Muscle of leg (tissue), 11 donors: ENCODE measurements around the gene CCDC33. TPM values are rescaled to one million over a fixed set of nuclear protein-coding genes. Genes with fewer than 3 reads are reported as not detected.
"Not testable (repeated sequence)": the region's sequence is repeated elsewhere in the genome, so short reads cannot be mapped to it uniquely, and the experiment has no call there.

Experiments
- DNase-seq: peaks from one replicate; pipeline ENCODE4 v3.0.0; 2013
- H3K27ac ChIP-seq: one replicate; pipeline ENCODE4 v1.5.1; 2013; ENCODE audit warnings: mild to moderate bottlenecking, low read length, control low read depth
- H3K27me3 ChIP-seq: one replicate; pipeline ENCODE4 v1.6.1; 2013; ENCODE audit warnings: low read length; ENCODE audit not compliant: control insufficient read depth, insufficient read depth
- H3K36me3 ChIP-seq: one replicate; pipeline ENCODE4 v1.6.1; 2013; ENCODE audit warnings: low read length; ENCODE audit not compliant: control insufficient read depth, insufficient read depth
- H3K4me1 ChIP-seq: one replicate; pipeline ENCODE4 v1.6.1; 2013; ENCODE audit warnings: low read length; ENCODE audit not compliant: control insufficient read depth, insufficient read depth
- H3K4me3 ChIP-seq: one replicate; pipeline ENCODE4 v1.5.1; 2013; ENCODE audit warnings: low read length, control low read depth
- H3K9me3 ChIP-seq: replicated peaks from 2 replicates; pipeline ENCODE4 v1.6.1; 2013; ENCODE audit warnings: low read depth, low read length; ENCODE audit not compliant: control insufficient read depth
- WGBS: methylation state at CpG from one replicate; pipeline ENCODE4 v1.1.5; 2013; ENCODE audit warnings: missing lambda C conversion rate; ENCODE audit not compliant: insufficient coverage; 5-methylcytosine and 5-hydroxymethylcytosine counted together
- polyA plus RNA-seq, 8 donors: library from polyadenylated mRNA; unstranded; fragments of 120-200 nt; gene quantifications; one replicate each; pipeline versions ENCODE4 v1.2.1 to v1.2.3, GENCODE V29; 2013; ENCODE audit warnings: inconsistent platforms in 1 of 8, low replicate concordance in 1 of 8; ENCODE audit not compliant: insufficient read length in 8 of 8, insufficient read depth in 1 of 8
- total RNA-seq: library from RNA; stranded (reverse); fragments of 120-200 nt; gene quantifications from one replicate; pipeline ENCODE4 v1.2.4, GENCODE V29; 2013

CCDC33 gene
- total and polyA plus RNA-seq, 9 donors = 0.04 to 0.36 (median 0.22) TPM; not detected in 3

- H3K4me3 ChIP-seq, H3K36me3 ChIP-seq, H3K4me1 ChIP-seq, H3K9me3 ChIP-seq, H3K27ac ChIP-seq, DNase-seq, H3K27me3 ChIP-seq: not testable (repeated sequence)
- 65% methylated on average over 2 of the region's 2 CpGs for WGBS
Measured at GRCh38 chr15:74353992-74354391, 117.9 kb downstream of the CCDC33 start.

- not testable (repeated sequence) for H3K27ac ChIP-seq, H3K9me3 ChIP-seq, H3K4me1 ChIP-seq, H3K4me3 ChIP-seq, H3K27me3 ChIP-seq, DNase-seq, H3K36me3 ChIP-seq
- 65% methylated on average over 3 of the region's 6 CpGs for WGBS
Measured at GRCh38 chr15:74356050-74356449, 119.9 kb downstream of the CCDC33 start.

- H3K4me3 ChIP-seq, H3K9me3 ChIP-seq, H3K27ac ChIP-seq, DNase-seq, H3K36me3 ChIP-seq, H3K4me1 ChIP-seq, H3K27me3 ChIP-seq: not testable (repeated sequence)
- 82% methylated on average over 7 of the region's 7 CpGs for WGBS
Measured at GRCh38 chr15:74357514-74357913, 121.4 kb downstream of the CCDC33 start.

- WGBS = 42% methylated on average over 6 of the region's 6 CpGs
- not testable (repeated sequence) for H3K9me3 ChIP-seq, H3K36me3 ChIP-seq, DNase-seq, H3K27me3 ChIP-seq, H3K27ac ChIP-seq, H3K4me1 ChIP-seq, H3K4me3 ChIP-seq
Measured at GRCh38 chr15:74359376-74359775, 123.2 kb downstream of the CCDC33 start.

GRCh38 chr15:74360855-74361254, 124.7 kb downstream of the CCDC33 start:
- WGBS = no CpG with 5 or more reads among the region's 1 CpG
- not testable (repeated sequence) for H3K9me3 ChIP-seq, H3K4me3 ChIP-seq, H3K27ac ChIP-seq, DNase-seq, H3K4me1 ChIP-seq, H3K36me3 ChIP-seq
- H3K27me3 ChIP-seq = peaks cover 22% of the 10 kb centered on the region

- Histone ChIP-seq H3K4me3 (no peak overlapping the region), H3K9me3 (no peaks in the 10 kb centered on the region), H3K36me3 (no peaks in the 10 kb centered on the region), H3K4me1 (peaks cover 3% of the 10 kb centered on the region), H3K27me3 (peaks cover 34% of the 10 kb centered on the region), H3K27ac (no peak overlapping the region)
- no peak for DNase-seq
- no CpG with 5 or more reads among the region's 1 CpG for WGBS
Measured at GRCh38 chr15:74362482-74362881, 126.4 kb downstream of the CCDC33 start.

GRCh38 chr15:74364936-74365597, 128.9 kb downstream of the CCDC33 start:
- Histone ChIP-seq H3K36me3 (no peaks in the 10 kb centered on the region), H3K4me1 (peaks cover 3% of the 10 kb centered on the region), H3K4me3 (peak overlapping the region; percentile 54), H3K9me3 (no peaks in the 10 kb centered on the region), H3K27ac (peak overlapping the region; percentile 60), H3K27me3 (peaks cover 45% of the 10 kb centered on the region)
- DNase-seq = no peak
- 69% methylated on average over 5 of the region's 12 CpGs for whole genome bisulfite sequencing

- peaks cover 50% of the 10 kb centered on the region for H3K27me3 ChIP-seq
- DNase-seq = peak; percentile 89
- peaks cover 3% of the 10 kb centered on the region for H3K4me1 ChIP-seq
- H3K36me3 ChIP-seq = no peaks in the 10 kb centered on the region
- H3K9me3 ChIP-seq = no peaks in the 10 kb centered on the region
- H3K4me3 ChIP-seq = peak overlapping the region; percentile 54
- H3K27ac ChIP-seq = peak overlapping the region; percentile 60
- whole genome bisulfite sequencing = 1% methylated on average over 54 of the region's 75 CpGs
Measured at GRCh38 chr15:74365598-74366445, 129.7 kb downstream of the CCDC33 start.

GRCh38 chr15:74367296-74367854, 131.2 kb downstream of the CCDC33 start, which contains the start of gene CYP11A1:
TSS of gene CYP11A1 (minus strand) at chr15:74367646. CDS start at chr15:74367585, 61 bp downstream.
- WGBS = 89% methylated on average over 11 of the region's 12 CpGs
- H3K27me3 ChIP-seq = peaks cover 53% of the 10 kb centered on the region
- no peaks in the 10 kb centered on the region for H3K9me3 ChIP-seq
- no peak within 1 kb of the TSS for H3K27ac ChIP-seq
- H3K36me3 ChIP-seq = no peaks in the 10 kb centered on the region
- H3K4me1 ChIP-seq = peaks cover 3% of the 10 kb centered on the region
- no peak within 1 kb of the TSS for H3K4me3 ChIP-seq
- DNase-seq = no peak

- H3K27me3 ChIP-seq = peaks cover 57% of the 10 kb centered on the region
- WGBS = 77% methylated on average over 2 of the region's 3 CpGs
- no peaks in the 10 kb centered on the region for H3K36me3 ChIP-seq
- no peak for DNase-seq
- no peak overlapping the region for H3K27ac ChIP-seq
- H3K4me1 ChIP-seq = peaks cover 3% of the 10 kb centered on the region
- no peak overlapping the region for H3K4me3 ChIP-seq
- H3K9me3 ChIP-seq = no peaks in the 10 kb centered on the region
Measured at GRCh38 chr15:74368121-74368520, 132.0 kb downstream of the CCDC33 start.
